ENCODE data around the gene LMBRD1.

DNA sequence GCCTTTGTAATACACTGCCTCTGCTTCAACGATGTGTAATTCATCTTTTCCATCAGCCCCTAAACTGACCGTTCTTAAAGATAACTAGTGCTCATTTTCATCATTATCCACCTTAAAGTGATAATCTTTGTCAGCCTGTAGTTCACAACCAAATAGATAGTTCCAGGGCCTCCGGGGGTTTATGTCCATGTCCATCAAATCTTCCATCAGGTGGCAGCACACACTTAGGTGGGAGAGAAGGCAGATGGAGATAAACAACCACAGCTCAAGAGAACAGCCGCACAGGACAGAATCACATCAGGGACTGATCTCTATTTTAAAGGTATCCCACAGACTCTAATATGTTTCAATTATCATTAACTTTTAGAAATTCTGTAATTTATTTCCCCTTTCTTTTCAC lies 90.9 kb downstream of the LMBRD1 start:
- TF ChIP-seq, protein P1, sequence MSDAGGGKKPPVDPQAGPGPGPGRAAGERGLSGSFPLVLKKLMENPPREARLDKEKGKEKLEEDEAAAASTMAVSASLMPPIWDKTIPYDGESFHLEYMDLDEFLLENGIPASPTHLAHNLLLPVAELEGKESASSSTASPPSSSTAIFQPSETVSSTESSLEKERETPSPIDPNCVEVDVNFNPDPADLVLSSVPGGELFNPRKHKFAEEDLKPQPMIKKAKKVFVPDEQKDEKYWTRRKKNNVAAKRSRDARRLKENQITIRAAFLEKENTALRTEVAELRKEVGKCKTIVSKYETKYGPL (CRISPR knock-in tag; IDR thresholded peaks at IDR 0.05): no peak
- TF ChIP-seq POLR2A (IDR thresholded peaks at IDR 0.05; ENCODE audit: insufficient read depth in 1 of 2, low read depth in 2 of 2, low read length in 2 of 2) (no peak), SMAD1 (CRISPR knock-in tag; IDR thresholded peaks at IDR 0.05; ENCODE audit: borderline replicate concordance, low read depth) (no peak), CHD4 (IDR thresholded peaks at IDR 0.05; ENCODE audit: borderline replicate concordance, low read length) (no peak), TCF7 (IDR thresholded peaks at IDR 0.05; ENCODE audit: low read depth) (no peak), TP53 (CRISPR knock-in tag; conservative IDR thresholded peaks at IDR 0.05) (no peak), NPAS2 (CRISPR knock-in tag; IDR thresholded peaks at IDR 0.05; ENCODE audit: borderline replicate concordance) (no peak)
- TF ChIP-seq, protein P2, sequence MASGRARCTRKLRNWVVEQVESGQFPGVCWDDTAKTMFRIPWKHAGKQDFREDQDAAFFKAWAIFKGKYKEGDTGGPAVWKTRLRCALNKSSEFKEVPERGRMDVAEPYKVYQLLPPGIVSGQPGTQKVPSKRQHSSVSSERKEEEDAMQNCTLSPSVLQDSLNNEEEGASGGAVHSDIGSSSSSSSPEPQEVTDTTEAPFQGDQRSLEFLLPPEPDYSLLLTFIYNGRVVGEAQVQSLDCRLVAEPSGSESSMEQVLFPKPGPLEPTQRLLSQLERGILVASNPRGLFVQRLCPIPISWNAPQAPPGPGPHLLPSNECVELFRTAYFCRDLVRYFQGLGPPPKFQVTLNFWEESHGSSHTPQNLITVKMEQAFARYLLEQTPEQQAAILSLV (CRISPR knock-in tag; IDR thresholded peaks at IDR 0.05; ENCODE audit: borderline replicate concordance): no peak
- TF ChIP-seq, protein P3, sequence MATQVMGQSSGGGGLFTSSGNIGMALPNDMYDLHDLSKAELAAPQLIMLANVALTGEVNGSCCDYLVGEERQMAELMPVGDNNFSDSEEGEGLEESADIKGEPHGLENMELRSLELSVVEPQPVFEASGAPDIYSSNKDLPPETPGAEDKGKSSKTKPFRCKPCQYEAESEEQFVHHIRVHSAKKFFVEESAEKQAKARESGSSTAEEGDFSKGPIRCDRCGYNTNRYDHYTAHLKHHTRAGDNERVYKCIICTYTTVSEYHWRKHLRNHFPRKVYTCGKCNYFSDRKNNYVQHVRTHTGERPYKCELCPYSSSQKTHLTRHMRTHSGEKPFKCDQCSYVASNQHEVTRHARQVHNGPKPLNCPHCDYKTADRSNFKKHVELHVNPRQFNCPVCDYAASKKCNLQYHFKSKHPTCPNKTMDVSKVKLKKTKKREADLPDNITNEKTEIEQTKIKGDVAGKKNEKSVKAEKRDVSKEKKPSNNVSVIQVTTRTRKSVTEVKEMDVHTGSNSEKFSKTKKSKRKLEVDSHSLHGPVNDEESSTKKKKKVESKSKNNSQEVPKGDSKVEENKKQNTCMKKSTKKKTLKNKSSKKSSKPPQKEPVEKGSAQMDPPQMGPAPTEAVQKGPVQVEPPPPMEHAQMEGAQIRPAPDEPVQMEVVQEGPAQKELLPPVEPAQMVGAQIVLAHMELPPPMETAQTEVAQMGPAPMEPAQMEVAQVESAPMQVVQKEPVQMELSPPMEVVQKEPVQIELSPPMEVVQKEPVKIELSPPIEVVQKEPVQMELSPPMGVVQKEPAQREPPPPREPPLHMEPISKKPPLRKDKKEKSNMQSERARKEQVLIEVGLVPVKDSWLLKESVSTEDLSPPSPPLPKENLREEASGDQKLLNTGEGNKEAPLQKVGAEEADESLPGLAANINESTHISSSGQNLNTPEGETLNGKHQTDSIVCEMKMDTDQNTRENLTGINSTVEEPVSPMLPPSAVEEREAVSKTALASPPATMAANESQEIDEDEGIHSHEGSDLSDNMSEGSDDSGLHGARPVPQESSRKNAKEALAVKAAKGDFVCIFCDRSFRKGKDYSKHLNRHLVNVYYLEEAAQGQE (IDR thresholded peaks at IDR 0.05; ENCODE audit: borderline replicate concordance in 1 of 2, low read depth in 1 of 2, low read length in 2 of 2): no peak
- TF ChIP-seq, protein P4, sequence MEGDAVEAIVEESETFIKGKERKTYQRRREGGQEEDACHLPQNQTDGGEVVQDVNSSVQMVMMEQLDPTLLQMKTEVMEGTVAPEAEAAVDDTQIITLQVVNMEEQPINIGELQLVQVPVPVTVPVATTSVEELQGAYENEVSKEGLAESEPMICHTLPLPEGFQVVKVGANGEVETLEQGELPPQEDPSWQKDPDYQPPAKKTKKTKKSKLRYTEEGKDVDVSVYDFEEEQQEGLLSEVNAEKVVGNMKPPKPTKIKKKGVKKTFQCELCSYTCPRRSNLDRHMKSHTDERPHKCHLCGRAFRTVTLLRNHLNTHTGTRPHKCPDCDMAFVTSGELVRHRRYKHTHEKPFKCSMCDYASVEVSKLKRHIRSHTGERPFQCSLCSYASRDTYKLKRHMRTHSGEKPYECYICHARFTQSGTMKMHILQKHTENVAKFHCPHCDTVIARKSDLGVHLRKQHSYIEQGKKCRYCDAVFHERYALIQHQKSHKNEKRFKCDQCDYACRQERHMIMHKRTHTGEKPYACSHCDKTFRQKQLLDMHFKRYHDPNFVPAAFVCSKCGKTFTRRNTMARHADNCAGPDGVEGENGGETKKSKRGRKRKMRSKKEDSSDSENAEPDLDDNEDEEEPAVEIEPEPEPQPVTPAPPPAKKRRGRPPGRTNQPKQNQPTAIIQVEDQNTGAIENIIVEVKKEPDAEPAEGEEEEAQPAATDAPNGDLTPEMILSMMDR (CRISPR knock-in tag; IDR thresholded peaks at IDR 0.05): 0 out of 2 replicates have a peak, but pooled peaks have one; percentile 8

All from HepG2 (cell line).